HG02798 (cell line): Measurements from ENCODE around the gene AGT.
"Not testable (repeated sequence)": the region's sequence is repeated elsewhere in the genome, so short reads cannot be mapped to it uniquely, and the experiment has no call there.

ENCODE experiments used
- ATAC-seq: cut with Tn5 transposase; IDR thresholded peaks from one replicate; pipeline ENCODE4 v1.9.1; 2021; ENCODE audit warnings: mild to moderate bottlenecking; ENCODE audit not compliant: unreplicated experiment, poor library complexity

The AGT gene

GRCh38 chr1:230656719-230657118, 57.2 kb downstream of the AGT start:
- ATAC-seq = not testable (repeated sequence)
